AG09319 (cell line): Measurements from ENCODE around the gene FCN1.

Source experiments
- DNase-seq: peaks from one replicate; pipeline ENCODE4 v3.0.0-alpha.2; 2010; ENCODE audit warnings: low read depth; ENCODE audit errors: extremely low read depth
- CTCF ChIP-seq: IDR thresholded peaks from 2 replicates; pipeline ENCODE4 v1.5.1; 2011; ENCODE audit warnings: low read depth, mild to moderate bottlenecking, inconsistent platforms, low read length, moderate library complexity

Gene FCN1

GRCh38 chr9:134888603-134889190 lies 29.0 kb downstream of the FCN1 start:
- no peak for TF ChIP-seq CTCF
- no peak for DNase-seq

GRCh38 chr9:134887686-134888602 lies 29.8 kb downstream of the FCN1 start:
- no peak for TF ChIP-seq CTCF

GRCh38 chr9:134887219-134887618 lies 30.5 kb downstream of the FCN1 start:
- DNase-seq: no peak
- TF ChIP-seq CTCF: no peak

More at GRCh38 chr9:134887686-134888602, 29.8 kb downstream of the FCN1 start:
- no peak for DNase-seq

- no peak for DNase-seq
- no peak for TF ChIP-seq CTCF
Measured at GRCh38 chr9:134886413-134886913, 31.2 kb downstream of the FCN1 start.

- TF ChIP-seq CTCF: no peak
Measured at GRCh38 chr9:134885679-134886412, 31.9 kb downstream of the FCN1 start.

GRCh38 chr9:134885001-134885678 lies 32.6 kb downstream of the FCN1 start:
- TF ChIP-seq CTCF: no peak
- no peak for DNase-seq

More at GRCh38 chr9:134885679-134886412, 31.9 kb downstream of the FCN1 start:
- DNase-seq: no peak
